ENCODE measurements around the gene PRKCE.
"Not testable (repeated sequence)": the region's sequence is repeated elsewhere in the genome, so short reads cannot be mapped to it uniquely, and the experiment has no call there.

Gene PRKCE

GRCh38 chr2:45670646-45671045 lies 19.2 kb downstream of the PRKCE start:
- DNase-seq, result no peak

GRCh38 chr2:45672138-45672537 lies 20.7 kb downstream of the PRKCE start:
- no peak for DNase-seq

GRCh38 chr2:45674035-45674816 lies 22.8 kb downstream of the PRKCE start:
- no peak for DNase-seq

- peak in 1 of 2 experiments; percentile 79 for DNase-seq
These were observed 23.9 kb downstream of the PRKCE start for GRCh38 chr2:45675263-45675812.

- DNase-seq, result no peak
These were observed 24.6 kb downstream of the PRKCE start for GRCh38 chr2:45676088-45676487.

GRCh38 chr2:45678791-45679348 lies 27.4 kb downstream of the PRKCE start:
- no peak for DNase-seq

- DNase-seq, result no peak
These were observed 29.0 kb downstream of the PRKCE start for GRCh38 chr2:45680351-45680967.

- DNase-seq, result peak in 1 of 2 experiments; percentile 4
These were observed 30.2 kb downstream of the PRKCE start for GRCh38 chr2:45681675-45682074.

- DNase-seq, result no peak
These were observed 31.8 kb downstream of the PRKCE start for GRCh38 chr2:45683292-45683691.

GRCh38 chr2:45684756-45685155 lies 33.3 kb downstream of the PRKCE start:
- DNase-seq, result no peak

- DNase-seq, result no peak
These were observed 33.8 kb downstream of the PRKCE start for GRCh38 chr2:45685260-45685659.

GRCh38 chr2:45687964-45688363 lies 36.5 kb downstream of the PRKCE start:
- DNase-seq, result no peak

- DNase-seq, result no peak
These were observed 37.2 kb downstream of the PRKCE start for GRCh38 chr2:45688479-45689298.

GRCh38 chr2:45690231-45690630 lies 38.8 kb downstream of the PRKCE start:
- DNase-seq, result no peak

GRCh38 chr2:45691171-45691999 lies 39.9 kb downstream of the PRKCE start:
- no peak for DNase-seq

GRCh38 chr2:45692566-45692965 lies 41.1 kb downstream of the PRKCE start:
- DNase-seq, result no peak

- not testable (repeated sequence) for DNase-seq
These were observed 44.1 kb downstream of the PRKCE start for GRCh38 chr2:45695480-45696007.

- DNase-seq, result no peak
These were observed 45.2 kb downstream of the PRKCE start for GRCh38 chr2:45696708-45697107.

GRCh38 chr2:45697190-45697589 lies 45.7 kb downstream of the PRKCE start:
- no peak for DNase-seq

- no peak for DNase-seq
These were observed 47.1 kb downstream of the PRKCE start for GRCh38 chr2:45698554-45698953.

- DNase-seq, result no peak
These were observed 47.7 kb downstream of the PRKCE start for GRCh38 chr2:45699032-45699658.

All from NCI-H446 (cell line).